ENCODE measurements around the gene STRIP1.
A peak's percentile ranks its signal among the peaks of the same experiment; 100 is the strongest.

The STRIP1 gene

GRCh38 chr1:110057963-110058518, 23.6 kb downstream of the STRIP1 start:
- Histone ChIP-seq H3K79me1 (replicated peaks; ENCODE audit: low read length, poor library complexity, severe bottlenecking) (peaks cover 10% of the 10 kb centered on the region), H3K18ac (ENCODE audit: low read depth in 1 of 2, low read length in 2 of 2) (no peak overlapping the region), H3K27me3 (ENCODE audit: control insufficient read depth in 1 of 2, insufficient read depth in 1 of 2, low read length in 2 of 2) (no peaks in the 10 kb centered on the region), H2AFZ (ENCODE audit: low read depth, low read length) (no peak overlapping the region), H2BK12ac (ENCODE audit: low read length in 2 of 2) (no peak overlapping the region), H4K8ac (ENCODE audit: low read length) (no peak overlapping the region), H3K14ac (ENCODE audit: low read length in 2 of 2) (no peak overlapping the region), H2BK15ac (ENCODE audit: low read depth, poor library complexity, severe bottlenecking) (no peak overlapping the region), H3K23ac (ENCODE audit: low read length in 2 of 2) (no peak overlapping the region), H3K4me3 (ENCODE audit: insufficient read depth in 1 of 2, low read depth in 1 of 2, low read length in 2 of 2) (no peak overlapping the region), H2AK5ac (ENCODE audit: low read length, severe bottlenecking) (no peak overlapping the region), H3K4me2 (ENCODE audit: low read length, poor library complexity, severe bottlenecking) (no peak overlapping the region), H3K36me3 (ENCODE audit: control insufficient read depth in 1 of 2, insufficient read depth in 2 of 2, low read depth in 1 of 2, low read length in 2 of 2) (peaks cover 57 to 70% of the 10 kb centered on the region in 2 experiments), H2BK5ac (ENCODE audit: low read depth, low read length, poor library complexity, severe bottlenecking) (no peak overlapping the region), H3K9ac (ENCODE audit: low read length) (no peak overlapping the region), H3K4me1 (ENCODE audit: control insufficient read depth, insufficient read depth, low read depth, low read length) (peaks cover 6% of the 10 kb centered on the region), H4K91ac (ENCODE audit: low read length) (no peak overlapping the region), H3K9me3 (ENCODE audit: control insufficient read depth, low read length) (no peaks in the 10 kb centered on the region), H3K4ac (ENCODE audit: low read depth in 1 of 2, low read length in 2 of 2) (no peak overlapping the region), H2BK120ac (ENCODE audit: low read depth, low read length) (no peak overlapping the region), H3K27ac (ENCODE audit: low read length, poor library complexity, severe bottlenecking) (no peak overlapping the region)
- DNase-seq: no peak
- WGBS: 81% methylated on average over 6 of the region's 7 CpGs

DNA sequence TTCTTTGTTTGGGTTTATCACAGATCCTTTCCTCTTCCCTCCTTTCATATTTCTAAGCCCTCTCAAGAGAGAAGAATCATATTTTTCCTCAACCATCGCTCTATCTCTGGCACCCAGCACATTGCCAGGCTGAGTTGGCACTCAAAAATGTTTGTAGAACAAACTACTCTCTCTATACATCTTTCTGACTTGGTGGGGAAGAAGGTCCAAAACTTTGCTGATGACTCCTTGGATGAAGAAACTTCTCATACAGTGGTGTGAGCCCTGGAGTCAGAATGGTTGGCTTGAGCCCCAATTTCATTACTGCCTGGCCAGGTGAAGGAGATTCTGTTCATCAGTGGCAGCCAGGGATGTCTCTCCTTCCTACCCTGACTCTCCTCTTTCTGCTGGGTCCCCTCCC, 24.2 kb downstream of the STRIP1 start:
- Histone ChIP-seq H3K79me1 (replicated peaks; ENCODE audit: low read length, poor library complexity, severe bottlenecking) (peaks cover 10% of the 10 kb centered on the region), H3K27me3 (ENCODE audit: control insufficient read depth in 1 of 2, insufficient read depth in 1 of 2, low read length in 2 of 2) (no peaks in the 10 kb centered on the region), H4K8ac (ENCODE audit: low read length) (no peak overlapping the region), H3K27ac (ENCODE audit: low read length, poor library complexity, severe bottlenecking) (no peak overlapping the region), H3K4ac (ENCODE audit: low read depth in 1 of 2, low read length in 2 of 2) (no peak overlapping the region), H3K4me1 (ENCODE audit: control insufficient read depth, insufficient read depth, low read depth, low read length) (peaks cover 6% of the 10 kb centered on the region), H2BK5ac (ENCODE audit: low read depth, low read length, poor library complexity, severe bottlenecking) (no peak overlapping the region), H3K14ac (ENCODE audit: low read length in 2 of 2) (no peak overlapping the region), H4K91ac (ENCODE audit: low read length) (no peak overlapping the region), H2BK12ac (ENCODE audit: low read length in 2 of 2) (no peak overlapping the region), H2AFZ (ENCODE audit: low read depth, low read length) (no peak overlapping the region), H3K36me3 (ENCODE audit: control insufficient read depth in 1 of 2, insufficient read depth in 2 of 2, low read depth in 1 of 2, low read length in 2 of 2) (peaks cover 51 to 71% of the 10 kb centered on the region in 2 experiments), H3K18ac (ENCODE audit: low read depth in 1 of 2, low read length in 2 of 2) (no peak overlapping the region), H3K9ac (ENCODE audit: low read length) (no peak overlapping the region), H3K4me2 (ENCODE audit: low read length, poor library complexity, severe bottlenecking) (no peak overlapping the region), H3K4me3 (ENCODE audit: insufficient read depth in 1 of 2, low read depth in 1 of 2, low read length in 2 of 2) (no peak overlapping the region), H3K23ac (ENCODE audit: low read length in 2 of 2) (no peak overlapping the region), H2BK15ac (ENCODE audit: low read depth, poor library complexity, severe bottlenecking) (no peak overlapping the region), H2BK120ac (ENCODE audit: low read depth, low read length) (no peak overlapping the region), H2AK5ac (ENCODE audit: low read length, severe bottlenecking) (no peak overlapping the region), H3K9me3 (ENCODE audit: control insufficient read depth, low read length) (no peaks in the 10 kb centered on the region)
- WGBS: 100% methylated on average over 1 of the region's 1 CpG
- DNase-seq: no peak

GRCh38 chr1:110059133-110059863, 24.9 kb downstream of the STRIP1 start:
- Histone ChIP-seq H2BK120ac (ENCODE audit: low read depth, low read length) (no peak overlapping the region), H3K27ac (ENCODE audit: low read length, poor library complexity, severe bottlenecking) (no peak overlapping the region), H2AK5ac (ENCODE audit: low read length, severe bottlenecking) (no peak overlapping the region), H3K14ac (ENCODE audit: low read length in 2 of 2) (no peak overlapping the region), H2BK15ac (ENCODE audit: low read depth, poor library complexity, severe bottlenecking) (no peak overlapping the region), H2BK12ac (ENCODE audit: low read length in 2 of 2) (peak overlapping the region in 1 of 2 experiments; percentile 51), H3K4ac (ENCODE audit: low read depth in 1 of 2, low read length in 2 of 2) (no peak overlapping the region), H2BK5ac (ENCODE audit: low read depth, low read length, poor library complexity, severe bottlenecking) (no peak overlapping the region), H3K4me1 (ENCODE audit: control insufficient read depth, insufficient read depth, low read depth, low read length) (peaks cover 8% of the 10 kb centered on the region), H3K9me3 (ENCODE audit: control insufficient read depth, low read length) (no peaks in the 10 kb centered on the region), H3K23ac (ENCODE audit: low read length in 2 of 2) (no peak overlapping the region), H2AFZ (ENCODE audit: low read depth, low read length) (no peak overlapping the region), H3K27me3 (ENCODE audit: control insufficient read depth in 1 of 2, insufficient read depth in 1 of 2, low read length in 2 of 2) (peaks cover 0 to under 1% of the 10 kb centered on the region in 2 experiments), H3K79me1 (replicated peaks; ENCODE audit: low read length, poor library complexity, severe bottlenecking) (peaks cover 9% of the 10 kb centered on the region), H3K36me3 (ENCODE audit: control insufficient read depth in 1 of 2, insufficient read depth in 2 of 2, low read depth in 1 of 2, low read length in 2 of 2) (peaks cover 44 to 67% of the 10 kb centered on the region in 2 experiments), H4K8ac (ENCODE audit: low read length) (no peak overlapping the region), H3K9ac (ENCODE audit: low read length) (no peak overlapping the region), H3K4me3 (ENCODE audit: insufficient read depth in 1 of 2, low read depth in 1 of 2, low read length in 2 of 2) (no peak overlapping the region), H3K18ac (ENCODE audit: low read depth in 1 of 2, low read length in 2 of 2) (no peak overlapping the region), H3K4me2 (ENCODE audit: low read length, poor library complexity, severe bottlenecking) (no peak overlapping the region), H4K91ac (ENCODE audit: low read length) (no peak overlapping the region)
- peak; percentile 22 for DNase-seq
- 50% methylated on average over 5 of the region's 6 CpGs for WGBS

- H3K4ac ChIP-seq (ENCODE audit: low read depth in 1 of 2, low read length in 2 of 2): no peak overlapping the region
- H3K27ac ChIP-seq (ENCODE audit: low read length, poor library complexity, severe bottlenecking): no peak overlapping the region
- no peak overlapping the region for H4K8ac ChIP-seq (ENCODE audit: low read length)
- peak overlapping the region in 1 of 2 experiments; percentile 4 for H2BK12ac ChIP-seq (ENCODE audit: low read length in 2 of 2)
- WGBS: 81% methylated on average over 9 of the region's 9 CpGs
- H2BK15ac ChIP-seq (ENCODE audit: low read depth, poor library complexity, severe bottlenecking): no peak overlapping the region
- no peak overlapping the region for H3K23ac ChIP-seq (ENCODE audit: low read length in 2 of 2)
- H3K9me3 ChIP-seq (ENCODE audit: control insufficient read depth, low read length): no peaks in the 10 kb centered on the region
- peaks cover 6% of the 10 kb centered on the region for H3K4me1 ChIP-seq (ENCODE audit: control insufficient read depth, insufficient read depth, low read depth, low read length)
- no peak overlapping the region for H2BK5ac ChIP-seq (ENCODE audit: low read depth, low read length, poor library complexity, severe bottlenecking)
- no peak overlapping the region for H3K9ac ChIP-seq (ENCODE audit: low read length)
- H4K91ac ChIP-seq (ENCODE audit: low read length): no peak overlapping the region
- no peak overlapping the region for H3K4me3 ChIP-seq (ENCODE audit: insufficient read depth in 1 of 2, low read depth in 1 of 2, low read length in 2 of 2)
- H3K4me2 ChIP-seq (ENCODE audit: low read length, poor library complexity, severe bottlenecking): no peak overlapping the region
- no peak overlapping the region for H2BK120ac ChIP-seq (ENCODE audit: low read depth, low read length)
- peak; percentile 30 for DNase-seq
- no peak overlapping the region for H3K14ac ChIP-seq (ENCODE audit: low read length in 2 of 2)
- H3K18ac ChIP-seq (ENCODE audit: low read depth in 1 of 2, low read length in 2 of 2): no peak overlapping the region
- peaks cover 36 to 60% of the 10 kb centered on the region in 2 experiments for H3K36me3 ChIP-seq (ENCODE audit: control insufficient read depth in 1 of 2, insufficient read depth in 2 of 2, low read depth in 1 of 2, low read length in 2 of 2)
- peaks cover 0 to 9% of the 10 kb centered on the region in 2 experiments for H3K27me3 ChIP-seq (ENCODE audit: control insufficient read depth in 1 of 2, insufficient read depth in 1 of 2, low read length in 2 of 2)
- H2AFZ ChIP-seq (ENCODE audit: low read depth, low read length): no peak overlapping the region
- no peak overlapping the region for H2AK5ac ChIP-seq (ENCODE audit: low read length, severe bottlenecking)
- H3K79me1 ChIP-seq (replicated peaks; ENCODE audit: low read length, poor library complexity, severe bottlenecking): peaks cover 4% of the 10 kb centered on the region
Observed at GRCh38 chr1:110060034-110060661, 25.7 kb downstream of the STRIP1 start.

Data from mesenchymal stem cell (in vitro differentiated cells and primary cell).